GM12878 (cell line): ENCODE data around the gene IL22RA2. TPM values are rescaled to one million over a fixed set of nuclear protein-coding genes. Genes with fewer than 3 reads are reported as not detected.

ENCODE experiments used
- ATAC-seq: fragments of 200-7000 bp; cut with Tn5 transposase; 3 replicates; pipeline ENCODE4 v1.9.1; 2020; ENCODE audit warnings: mild to moderate bottlenecking, moderate library complexity
- BruUV-seq: library from RNA; stranded (reverse); fragments of 400-500 nt; replicated peaks from 2 replicates; lab custom pipeline; 2021; lab: Mats Ljungman, UMichigan
- CTCF ChIA-PET: fragments of 300-600 bp; sonication (Branson Sonifier 250); formaldehyde crosslinking; extraction: SDS; loops from one replicate; lab custom pipeline; 2021; ENCODE audit warnings: inconsistent platforms; lab: Yijun Ruan, JAX
- POLR2A ChIA-PET: fragments of 350-600 bp; formaldehyde crosslinking; extraction: SDS; loops from one replicate; lab custom pipeline; 2021; ENCODE audit warnings: inconsistent platforms; lab: Charles Lee
- RAD21 ChIA-PET: fragments of 300-600 bp; sonication (Branson Sonifier 250); formaldehyde crosslinking; loops from one replicate; lab custom pipeline; 2023; ENCODE audit warnings: antibody characterized with exemption; ENCODE audit not compliant: unreplicated experiment; lab: Charles Lee
- SMC1A ChIA-PET: fragments of 300-600 bp; sonication (Branson Sonifier 250); formaldehyde crosslinking; loops from one replicate; lab custom pipeline; 2023; ENCODE audit not compliant: unreplicated experiment, uncharacterized antibody; lab: Charles Lee
- DNase-seq: peaks from one replicate; pipeline ENCODE4 v3.0.0-alpha.2; 2011; ENCODE audit warnings: low read depth, low spot score
- FAIRE-seq: peaks from 3 replicates; lab custom pipeline; 2011; peaks lifted over from hg19 to GRCh38; lab: Jason Lieb, UNC
- H2AFZ ChIP-seq: 2 replicates; pipeline ENCODE4 v1.6.0; 2011; ENCODE audit warnings: low read depth, low read length, control low read depth; ENCODE audit not compliant: control insufficient read depth
- H3K27ac ChIP-seq: 2 replicates; pipeline ENCODE4 v1.5.1; 2011; ENCODE audit warnings: control low read depth; ENCODE audit not compliant: control insufficient read depth, insufficient read depth
- H3K27me3 ChIP-seq, 2 experiments: replicated peaks in 1 of 2; 2 replicates each; pipeline versions ENCODE4 v1.6.0 to v1.6.1; 2011; ENCODE audit warnings: low read length in 1 of 2; ENCODE audit not compliant: control insufficient read depth in 2 of 2, insufficient read depth in 2 of 2
- H3K36me3 ChIP-seq, 2 experiments: 2 replicates each; pipeline ENCODE4 v1.5.1; 2011; ENCODE audit warnings: low read length in 1 of 2; ENCODE audit not compliant: control insufficient read depth in 2 of 2, insufficient read depth in 2 of 2
- H3K4me1 ChIP-seq: 2 replicates; pipeline ENCODE4 v1.6.1; 2011; ENCODE audit warnings: mild to moderate bottlenecking, low read length, moderate library complexity, mixed read lengths; ENCODE audit not compliant: control insufficient read depth, insufficient read depth
- H3K4me2 ChIP-seq: 2 replicates; pipeline ENCODE4 v1.6.0; 2011; ENCODE audit warnings: control low read depth; ENCODE audit not compliant: control insufficient read depth, insufficient read depth
- H3K4me3 ChIP-seq: fragments of 200-600 bp; sonication (generic); 2 replicates; pipeline ENCODE4 v1.5.1; 2016
- H3K79me2 ChIP-seq: 2 replicates; pipeline ENCODE4 v1.6.0; 2011; ENCODE audit warnings: low read length; ENCODE audit not compliant: control insufficient read depth, insufficient read depth
- H3K9ac ChIP-seq: 2 replicates; pipeline ENCODE4 v1.8.0; 2011; ENCODE audit warnings: low read length, control low read depth, mixed read lengths; ENCODE audit not compliant: control insufficient read depth, insufficient read depth
- H3K9me3 ChIP-seq: replicated peaks from 3 replicates; pipeline ENCODE4 v1.5.1; 2011; ENCODE audit warnings: mild to moderate bottlenecking, low read length; ENCODE audit not compliant: control insufficient read depth, insufficient read depth
- H4K20me1 ChIP-seq: 2 replicates; pipeline ENCODE4 v1.6.0; 2011; ENCODE audit not compliant: control insufficient read depth, insufficient read depth
- CBX5 ChIP-seq: sonication (generic); IDR thresholded peaks from 2 replicates; pipeline ENCODE4 v1.6.1; 2016; ENCODE audit warnings: low read depth, moderate library complexity, mild to moderate bottlenecking, inconsistent platforms
- NKRF ChIP-seq: fragments of 450-650 bp; conservative IDR thresholded peaks from 2 replicates; pipeline ENCODE4 v1.6.1; 2017; ENCODE audit warnings: mild to moderate bottlenecking, moderate library complexity
- ZBTB33 ChIP-seq: fragments of 450-650 bp; IDR thresholded peaks from 2 replicates; pipeline ENCODE4 v1.6.1; 2017; ENCODE audit warnings: mild to moderate bottlenecking
- WGBS: methylation state at CpG from one replicate; pipeline ENCODE4 v1.1.6; 2016; ENCODE audit warnings: low lambda C conversion rate; ENCODE audit not compliant: insufficient replicate concordance, insufficient coverage; ENCODE audit errors: missing lambda C conversion rate; 5-methylcytosine and 5-hydroxymethylcytosine counted together
- in situ Hi-C: fragments of 300-500 bp; cut with MboI; formaldehyde crosslinking; loops from 9 replicates; pipeline ENCODE4 v1.14.3; 2018; ENCODE audit warnings: mixed read lengths
- intact Hi-C: fragments of 100-400 bp; cut with micrococcal nuclease; formaldehyde crosslinking; loops from one replicate; pipeline ENCODE4 v1.14.2; 2022; ENCODE audit not compliant: unreplicated experiment
- polyA plus RNA-seq, 11 experiments: library from polyadenylated mRNA; depleted of rRNA in 4 of 11; unstranded in 6 of 11; stranded (reverse) in 5 of 11; fragments of >200 nt; fragmentation: Nextera tagmentation in 4 of 11; fragmentation: Illumina TruSeq in 1 of 11; extraction: Ambion mirVana in 4 of 11; extraction: Trizol in 1 of 11; gene quantifications; 1 replicate in 1 of 11; 2 replicates in 10 of 11; pipeline versions ENCODE4 v1.2.1 to v1.2.3, GENCODE V29; 2011 to 2016; ENCODE audit warnings: inconsistent platforms in 2 of 11, missing spikeins in 2 of 11, low read depth in 1 of 11
- total RNA-seq, 4 experiments: library from RNA; depleted of rRNA in 3 of 4; stranded (reverse); fragments of >200 nt in 3 of 4; fragmentation: Illumina TruSeq in 1 of 4; extraction: Trizol in 1 of 4; gene quantifications; 2 replicates each; pipeline versions ENCODE4 v1.2.1 to v1.2.3, GENCODE V29; 2013 to 2021
- TF ChIP-seq, protein P1 (sequence below): fragments of 150-350 bp; IDR thresholded peaks from 2 replicates; pipeline ENCODE4 v1.6.1; 2016; ENCODE audit warnings: low read depth, low read length
- TF ChIP-seq, protein P2 (sequence below): IDR thresholded peaks from 2 replicates; pipeline ENCODE4 v1.6.1; 2011; ENCODE audit warnings: mild to moderate bottlenecking, low read depth, low read length, moderate library complexity; ENCODE audit not compliant: insufficient replicate concordance
- TF ChIP-seq, protein P3 (sequence below): fragments of 450-650 bp; IDR thresholded peaks from 2 replicates; pipeline ENCODE4 v1.6.1; 2018; ENCODE audit warnings: mild to moderate bottlenecking, low read depth, moderate library complexity; ENCODE audit not compliant: partially characterized antibody

IL22RA2 gene
- total and polyA plus RNA-seq, 10 of the 15 experiments (the other 5 are each of a cell fraction or from before 2014, with no cell fraction given): 0.05 to 0.22 (median 0.09) TPM; not detected in 3

- no peak overlapping the region for H3K27ac ChIP-seq
- in situ Hi-C loops: no loop called here
- TF ChIP-seq CBX5: peak; percentile 97
- TF ChIP-seq, protein P1, sequence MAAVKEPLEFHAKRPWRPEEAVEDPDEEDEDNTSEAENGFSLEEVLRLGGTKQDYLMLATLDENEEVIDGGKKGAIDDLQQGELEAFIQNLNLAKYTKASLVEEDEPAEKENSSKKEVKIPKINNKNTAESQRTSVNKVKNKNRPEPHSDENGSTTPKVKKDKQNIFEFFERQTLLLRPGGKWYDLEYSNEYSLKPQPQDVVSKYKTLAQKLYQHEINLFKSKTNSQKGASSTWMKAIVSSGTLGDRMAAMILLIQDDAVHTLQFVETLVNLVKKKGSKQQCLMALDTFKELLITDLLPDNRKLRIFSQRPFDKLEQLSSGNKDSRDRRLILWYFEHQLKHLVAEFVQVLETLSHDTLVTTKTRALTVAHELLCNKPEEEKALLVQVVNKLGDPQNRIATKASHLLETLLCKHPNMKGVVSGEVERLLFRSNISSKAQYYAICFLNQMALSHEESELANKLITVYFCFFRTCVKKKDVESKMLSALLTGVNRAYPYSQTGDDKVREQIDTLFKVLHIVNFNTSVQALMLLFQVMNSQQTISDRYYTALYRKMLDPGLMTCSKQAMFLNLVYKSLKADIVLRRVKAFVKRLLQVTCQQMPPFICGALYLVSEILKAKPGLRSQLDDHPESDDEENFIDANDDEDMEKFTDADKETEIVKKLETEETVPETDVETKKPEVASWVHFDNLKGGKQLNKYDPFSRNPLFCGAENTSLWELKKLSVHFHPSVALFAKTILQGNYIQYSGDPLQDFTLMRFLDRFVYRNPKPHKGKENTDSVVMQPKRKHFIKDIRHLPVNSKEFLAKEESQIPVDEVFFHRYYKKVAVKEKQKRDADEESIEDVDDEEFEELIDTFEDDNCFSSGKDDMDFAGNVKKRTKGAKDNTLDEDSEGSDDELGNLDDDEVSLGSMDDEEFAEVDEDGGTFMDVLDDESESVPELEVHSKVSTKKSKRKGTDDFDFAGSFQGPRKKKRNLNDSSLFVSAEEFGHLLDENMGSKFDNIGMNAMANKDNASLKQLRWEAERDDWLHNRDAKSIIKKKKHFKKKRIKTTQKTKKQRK: 0 out of 2 replicates have a peak, but pooled peaks have one; percentile 12
- peak; percentile 45; the same call in 1 of the 2 replicates for TF ChIP-seq ZBTB33
- TF ChIP-seq, protein P2, sequence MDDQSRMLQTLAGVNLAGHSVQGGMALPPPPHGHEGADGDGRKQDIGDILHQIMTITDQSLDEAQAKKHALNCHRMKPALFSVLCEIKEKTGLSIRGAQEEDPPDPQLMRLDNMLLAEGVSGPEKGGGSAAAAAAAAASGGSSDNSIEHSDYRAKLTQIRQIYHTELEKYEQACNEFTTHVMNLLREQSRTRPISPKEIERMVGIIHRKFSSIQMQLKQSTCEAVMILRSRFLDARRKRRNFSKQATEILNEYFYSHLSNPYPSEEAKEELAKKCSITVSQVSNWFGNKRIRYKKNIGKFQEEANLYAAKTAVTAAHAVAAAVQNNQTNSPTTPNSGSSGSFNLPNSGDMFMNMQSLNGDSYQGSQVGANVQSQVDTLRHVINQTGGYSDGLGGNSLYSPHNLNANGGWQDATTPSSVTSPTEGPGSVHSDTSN: no peak
- TF ChIP-seq, protein P3, sequence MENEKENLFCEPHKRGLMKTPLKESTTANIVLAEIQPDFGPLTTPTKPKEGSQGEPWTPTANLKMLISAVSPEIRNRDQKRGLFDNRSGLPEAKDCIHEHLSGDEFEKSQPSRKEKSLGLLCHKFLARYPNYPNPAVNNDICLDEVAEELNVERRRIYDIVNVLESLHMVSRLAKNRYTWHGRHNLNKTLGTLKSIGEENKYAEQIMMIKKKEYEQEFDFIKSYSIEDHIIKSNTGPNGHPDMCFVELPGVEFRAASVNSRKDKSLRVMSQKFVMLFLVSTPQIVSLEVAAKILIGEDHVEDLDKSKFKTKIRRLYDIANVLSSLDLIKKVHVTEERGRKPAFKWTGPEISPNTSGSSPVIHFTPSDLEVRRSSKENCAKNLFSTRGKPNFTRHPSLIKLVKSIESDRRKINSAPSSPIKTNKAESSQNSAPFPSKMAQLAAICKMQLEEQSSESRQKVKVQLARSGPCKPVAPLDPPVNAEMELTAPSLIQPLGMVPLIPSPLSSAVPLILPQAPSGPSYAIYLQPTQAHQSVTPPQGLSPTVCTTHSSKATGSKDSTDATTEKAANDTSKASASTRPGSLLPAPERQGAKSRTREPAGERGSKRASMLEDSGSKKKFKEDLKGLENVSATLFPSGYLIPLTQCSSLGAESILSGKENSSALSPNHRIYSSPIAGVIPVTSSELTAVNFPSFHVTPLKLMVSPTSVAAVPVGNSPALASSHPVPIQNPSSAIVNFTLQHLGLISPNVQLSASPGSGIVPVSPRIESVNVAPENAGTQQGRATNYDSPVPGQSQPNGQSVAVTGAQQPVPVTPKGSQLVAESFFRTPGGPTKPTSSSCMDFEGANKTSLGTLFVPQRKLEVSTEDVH: no peak
- TF ChIP-seq NKRF: no peak
These were observed 9.6 kb downstream of the IL22RA2 start for GRCh38 chr6:137163732-137164318.

More at GRCh38 chr6:137163732-137164318, 9.6 kb downstream of the IL22RA2 start:
- FAIRE-seq: no peak
- SMC1A ChIA-PET: interaction anchor here (0.6 to 9.7 kb wide), 7 partner anchors 27 to 98 kb away, joined by 3 to 293 read pairs (median 45); no protein-coding TSS in a partner anchor
- intact Hi-C loops: no loop called here
- RAD21 ChIA-PET: interaction anchor here (3.8 to 11.3 kb wide), 3 partner anchors 51 to 65 kb away, joined by 68 to 500 read pairs (median 81); no protein-coding TSS in a partner anchor
- whole genome bisulfite sequencing: 91% methylated on average over 12 of the region's 12 CpGs
- no peak for ATAC-seq
- CTCF ChIA-PET: interaction anchor here (3.6 to 4.7 kb wide), 3 partner anchors 43 to 68 kb away, joined by 20 to 160 read pairs (median 46); no protein-coding TSS in a partner anchor
- Histone ChIP-seq H3K79me2 (no peaks in the 10 kb centered on the region), H3K36me3 (no peaks in the 10 kb centered on the region), H2AFZ (no peak overlapping the region), H3K4me2 (no peak overlapping the region), H3K4me3 (no peak overlapping the region), H3K4me1 (peaks cover 33% of the 10 kb centered on the region), H3K9ac (no peak overlapping the region), H3K9me3 (peaks cover 27% of the 10 kb centered on the region), H4K20me1 (no peaks in the 10 kb centered on the region), H3K27me3 (no peaks in the 10 kb centered on the region)
- BruUV-seq: no TSS peak
- no peak for DNase-seq
- POLR2A ChIA-PET: interaction anchor here (1.2 kb wide), 1 partner anchor 9 kb away, joined by 4 read pairs; no protein-coding TSS in a partner anchor
